SH-SY5Y (cell line): ENCODE data around the gene DMD.

ENCODE experiments used
- GATA2 ChIP-seq: IDR thresholded peaks from 2 replicates; pipeline ENCODE4 v1.6.1; 2011; ENCODE audit warnings: mild to moderate bottlenecking, low read depth, low read length
- GATA3 ChIP-seq: IDR thresholded peaks from 2 replicates; pipeline ENCODE4 v1.6.1; 2011; ENCODE audit warnings: low read depth, mild to moderate bottlenecking, low read length, moderate library complexity

GRCh38 chrX:32708542-32708941 is 502.8 kb downstream of the DMD start:
- TF ChIP-seq GATA3 (no peak), GATA2 (no peak)
